HepG2 (cell line): ENCODE data around the gene SMC1A. TPM values are rescaled to one million over a fixed set of nuclear protein-coding genes. Genes with fewer than 3 reads are reported as not detected.

ENCODE experiments used
- GMEB1 ChIP-seq: sonication (generic); formaldehyde crosslinking; IDR thresholded peaks from 2 replicates; pipeline ENCODE4 v1.5.1; 2020; ENCODE audit warnings: missing genetic modification reagents, mild to moderate bottlenecking, borderline replicate concordance
- HMG20B ChIP-seq: conservative IDR thresholded peaks from 2 replicates; pipeline ENCODE4 v1.6.1; 2016; ENCODE audit warnings: missing genetic modification reagents, missing compliant biosample characterization
- MTF2 ChIP-seq: sonication (generic); formaldehyde crosslinking; IDR thresholded peaks from 2 replicates; pipeline ENCODE4 v1.5.0; 2020; ENCODE audit warnings: missing genetic modification reagents, borderline replicate concordance
- NR2F6 ChIP-seq, 2 experiments: IDR thresholded peaks; 2 replicates each; pipeline ENCODE4 v1.6.1; 2016; ENCODE audit warnings: antibody characterized with exemption in 1 of 2, mild to moderate bottlenecking in 1 of 2
- PHB2 ChIP-seq: fragments of 450-650 bp; IDR thresholded peaks from 2 replicates; pipeline ENCODE4 v1.6.1; 2018; ENCODE audit not compliant: partially characterized antibody
- PHF20 ChIP-seq: sonication (generic); formaldehyde crosslinking; IDR thresholded peaks from 2 replicates; pipeline ENCODE4 v1.5.0; 2020; ENCODE audit warnings: mild to moderate bottlenecking, missing genetic modification reagents
- POGK ChIP-seq: sonication (generic); formaldehyde crosslinking; conservative IDR thresholded peaks from 2 replicates; pipeline ENCODE4 v1.8.0; 2022; ENCODE audit warnings: mild to moderate bottlenecking, moderate library complexity, missing genetic modification reagents
- RAD51 ChIP-seq: fragments of 450-650 bp; IDR thresholded peaks from 2 replicates; pipeline ENCODE4 v1.6.1; 2016; ENCODE audit warnings: borderline replicate concordance
- SOX6 ChIP-seq, 2 experiments: fragments of 450-650 bp in 1 of 2; sonication (generic) in 1 of 2; formaldehyde crosslinking in 1 of 2; IDR thresholded peaks; 2 replicates each; pipeline versions ENCODE4 v1.4.0 to v1.6.1; 2017 to 2020; ENCODE audit warnings: antibody characterized with exemption in 1 of 2, mild to moderate bottlenecking in 1 of 2, missing genetic modification reagents in 1 of 2
- YY1 ChIP-seq: IDR thresholded peaks from 2 replicates; pipeline ENCODE4 v1.6.1; 2011; ENCODE audit warnings: low read length, low read depth, moderate library complexity, mild to moderate bottlenecking; ENCODE audit not compliant: insufficient read depth, insufficient replicate concordance
- ZC3H4 ChIP-seq: sonication (generic); formaldehyde crosslinking; IDR thresholded peaks from 2 replicates; pipeline ENCODE4 v1.4.0; 2020; ENCODE audit warnings: missing genetic modification reagents, borderline replicate concordance
- ZFX ChIP-seq: sonication (generic); formaldehyde crosslinking; IDR thresholded peaks from 2 replicates; pipeline ENCODE4 v1.4.0; 2020; ENCODE audit warnings: mild to moderate bottlenecking, low read depth, missing genetic modification reagents, moderate library complexity
- ZNF230 ChIP-seq: sonication (generic); formaldehyde crosslinking; IDR thresholded peaks from 2 replicates; pipeline ENCODE4 v1.4.0; 2020; ENCODE audit warnings: mild to moderate bottlenecking, missing genetic modification reagents
- ZNF282 ChIP-seq: fragments of 450-650 bp; IDR thresholded peaks from 2 replicates; pipeline ENCODE4 v1.6.1; 2018; ENCODE audit not compliant: partially characterized antibody
- ZNF3 ChIP-seq: IDR thresholded peaks from 2 replicates; pipeline ENCODE4 v1.7.0; 2017; ENCODE audit warnings: inconsistent platforms
- ZNF326 ChIP-seq: sonication (generic); formaldehyde crosslinking; IDR thresholded peaks from 2 replicates; pipeline ENCODE4 v1.4.0; 2020; ENCODE audit warnings: missing genetic modification reagents, borderline replicate concordance
- ZNF563 ChIP-seq: sonication (generic); formaldehyde crosslinking; IDR thresholded peaks from 2 replicates; pipeline ENCODE4 v1.8.0; 2022; ENCODE audit warnings: mild to moderate bottlenecking, moderate library complexity, missing genetic modification reagents
- ZNF570 ChIP-seq: sonication (generic); formaldehyde crosslinking; IDR thresholded peaks from 2 replicates; pipeline ENCODE4 v1.4.0; 2020; ENCODE audit warnings: mild to moderate bottlenecking, missing genetic modification reagents, borderline replicate concordance
- ZNF615 ChIP-seq: sonication (generic); formaldehyde crosslinking; IDR thresholded peaks from 2 replicates; pipeline ENCODE4 v1.5.0; 2020; ENCODE audit warnings: mild to moderate bottlenecking, missing genetic modification reagents, borderline replicate concordance
- ZNF652 ChIP-seq: IDR thresholded peaks from 2 replicates; pipeline ENCODE4 v1.6.1; 2016; ENCODE audit warnings: low read depth, borderline replicate concordance
- ZNF660 ChIP-seq: sonication (generic); formaldehyde crosslinking; IDR thresholded peaks from 2 replicates; pipeline ENCODE4 v1.5.1; 2020; ENCODE audit warnings: mild to moderate bottlenecking, low read depth, missing genetic modification reagents, borderline replicate concordance
- ZSCAN30 ChIP-seq: sonication (generic); formaldehyde crosslinking; IDR thresholded peaks from 2 replicates; pipeline ENCODE4 v1.5.0; 2020; ENCODE audit warnings: mild to moderate bottlenecking, missing genetic modification reagents
- polyA plus RNA-seq, 8 experiments: library from polyadenylated mRNA; depleted of rRNA in 3 of 8; stranded (reverse) in 7 of 8; unstranded in 1 of 8; fragments of >200 nt; fragmentation: Illumina TruSeq in 4 of 8; extraction: Trizol in 4 of 8; gene quantifications; 2 replicates each; pipeline versions ENCODE4 v1.2.1 to v1.2.3, GENCODE V29; 2011 to 2016; ENCODE audit warnings: low read depth in 4 of 8, missing spikeins in 1 of 8, mixed read lengths in 1 of 8; ENCODE audit not compliant: insufficient read depth in 1 of 8
- total RNA-seq, 5 experiments: library from RNA; depleted of rRNA; stranded (reverse); fragments of >200 nt; fragmentation: Illumina TruSeq; extraction: Trizol; gene quantifications; 2 replicates each; pipeline ENCODE4 v1.2.3, GENCODE V29; 2016; ENCODE audit warnings: low read depth in 1 of 5
- TF ChIP-seq, protein P1 (sequence below): sonication (generic); formaldehyde crosslinking; IDR thresholded peaks from 2 replicates; pipeline ENCODE4 v1.4.0; 2020; ENCODE audit warnings: mild to moderate bottlenecking, low read depth, missing genetic modification reagents
- TF ChIP-seq, protein P2 (sequence below): sonication (generic); formaldehyde crosslinking; IDR thresholded peaks from 2 replicates; pipeline ENCODE4 v1.5.0; 2020; ENCODE audit warnings: missing genetic modification reagents, mild to moderate bottlenecking, borderline replicate concordance
- TF ChIP-seq, protein P3 (sequence below): sonication (generic); formaldehyde crosslinking; IDR thresholded peaks from 2 replicates; pipeline ENCODE4 v1.4.0; 2020; ENCODE audit warnings: missing genetic modification reagents

SMC1A gene
- total and polyA plus RNA-seq, 2 of the 13 experiments (the other 11 are each of a cell fraction or from before 2014, with no cell fraction given): 9.4 to 46.6 TPM

GRCh38 chrX:53422086-53422860, at the start of gene SMC1A (continued):
- TF ChIP-seq ZNF282: no peak
- no peak for TF ChIP-seq HMG20B (CRISPR knock-in tag)
- TF ChIP-seq ZNF563 (CRISPR knock-in tag): no peak
- TF ChIP-seq ZNF660: no peak
- TF ChIP-seq, protein P1, sequence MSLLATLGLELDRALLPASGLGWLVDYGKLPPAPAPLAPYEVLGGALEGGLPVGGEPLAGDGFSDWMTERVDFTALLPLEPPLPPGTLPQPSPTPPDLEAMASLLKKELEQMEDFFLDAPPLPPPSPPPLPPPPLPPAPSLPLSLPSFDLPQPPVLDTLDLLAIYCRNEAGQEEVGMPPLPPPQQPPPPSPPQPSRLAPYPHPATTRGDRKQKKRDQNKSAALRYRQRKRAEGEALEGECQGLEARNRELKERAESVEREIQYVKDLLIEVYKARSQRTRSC (CRISPR knock-in tag): no peak
- TF ChIP-seq ZNF570: no peak
- TF ChIP-seq ZNF652 (CRISPR knock-in tag): no peak
- TF ChIP-seq, protein P2, sequence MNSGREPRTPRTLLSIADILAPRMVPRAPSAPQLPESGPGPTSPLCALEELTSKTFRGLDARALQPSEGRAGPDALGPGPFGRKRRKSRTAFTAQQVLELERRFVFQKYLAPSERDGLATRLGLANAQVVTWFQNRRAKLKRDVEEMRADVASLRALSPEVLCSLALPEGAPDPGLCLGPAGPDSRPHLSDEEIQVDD (CRISPR knock-in tag): no peak
- no peak for TF ChIP-seq ZC3H4 (CRISPR knock-in tag)
- TF ChIP-seq GMEB1 (CRISPR knock-in tag): peak; percentile 79; the same call in 1 of the 2 replicates
- peak; percentile 67 for TF ChIP-seq PHF20 (CRISPR knock-in tag)
- peak; percentile 91 for TF ChIP-seq ZFX (CRISPR knock-in tag)
- TF ChIP-seq RAD51: no peak
- no peak for TF ChIP-seq ZNF326 (CRISPR knock-in tag)
- TF ChIP-seq ZNF3 (CRISPR knock-in tag): no peak
- TF ChIP-seq YY1: no peak
- TF ChIP-seq, protein P3, sequence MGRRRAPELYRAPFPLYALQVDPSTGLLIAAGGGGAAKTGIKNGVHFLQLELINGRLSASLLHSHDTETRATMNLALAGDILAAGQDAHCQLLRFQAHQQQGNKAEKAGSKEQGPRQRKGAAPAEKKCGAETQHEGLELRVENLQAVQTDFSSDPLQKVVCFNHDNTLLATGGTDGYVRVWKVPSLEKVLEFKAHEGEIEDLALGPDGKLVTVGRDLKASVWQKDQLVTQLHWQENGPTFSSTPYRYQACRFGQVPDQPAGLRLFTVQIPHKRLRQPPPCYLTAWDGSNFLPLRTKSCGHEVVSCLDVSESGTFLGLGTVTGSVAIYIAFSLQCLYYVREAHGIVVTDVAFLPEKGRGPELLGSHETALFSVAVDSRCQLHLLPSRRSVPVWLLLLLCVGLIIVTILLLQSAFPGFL: no peak
- TF ChIP-seq PHB2: no peak
- no peak for TF ChIP-seq ZSCAN30 (CRISPR knock-in tag)
- TF ChIP-seq ZNF615 (CRISPR knock-in tag): no peak
- no peak for TF ChIP-seq NR2F6 (IDR thresholded peaks at IDR 0.05)
- no peak for TF ChIP-seq NR2F6 (CRISPR knock-in tag; IDR thresholded peaks at IDR 0.05)
- no peak for TF ChIP-seq POGK (CRISPR knock-in tag)
- TF ChIP-seq ZNF230 (CRISPR knock-in tag): no peak
- no peak for TF ChIP-seq SOX6 (IDR thresholded peaks at IDR 0.05)
- 0 out of 2 replicates have a peak, but pooled peaks have one; percentile 21 for TF ChIP-seq SOX6 (CRISPR knock-in tag; IDR thresholded peaks at IDR 0.05)
- no peak for TF ChIP-seq MTF2 (CRISPR knock-in tag)
